GM06990 (cell line): ENCODE data around the gene CFAP46.

Source experiments
- DNase-seq: peaks from one replicate; pipeline ENCODE4 v3.0.0-alpha.2; 2011; ENCODE audit not compliant: insufficient read length; ENCODE audit errors: extremely low read depth
- H3K27me3 ChIP-seq: replicated peaks from 2 replicates; pipeline ENCODE4 v1.6.0; 2011; ENCODE audit warnings: low read length; ENCODE audit not compliant: control insufficient read depth, insufficient read depth
- H3K36me3 ChIP-seq: 2 replicates; pipeline ENCODE4 v1.5.1; 2011; ENCODE audit warnings: low read length; ENCODE audit not compliant: control insufficient read depth, insufficient read depth
- H3K4me3 ChIP-seq: replicated peaks from 2 replicates; pipeline ENCODE4 v1.5.1; 2011; ENCODE audit warnings: low read depth, mild to moderate bottlenecking, control low read depth, low read length
- TF ChIP-seq, protein P1 (sequence below): IDR thresholded peaks from 2 replicates; pipeline ENCODE4 v1.5.1; 2011; ENCODE audit warnings: low read length, control low read depth, mild to moderate bottlenecking, inconsistent platforms; ENCODE audit not compliant: insufficient read depth, poor library complexity, severe bottlenecking

CFAP46 gene

DNA sequence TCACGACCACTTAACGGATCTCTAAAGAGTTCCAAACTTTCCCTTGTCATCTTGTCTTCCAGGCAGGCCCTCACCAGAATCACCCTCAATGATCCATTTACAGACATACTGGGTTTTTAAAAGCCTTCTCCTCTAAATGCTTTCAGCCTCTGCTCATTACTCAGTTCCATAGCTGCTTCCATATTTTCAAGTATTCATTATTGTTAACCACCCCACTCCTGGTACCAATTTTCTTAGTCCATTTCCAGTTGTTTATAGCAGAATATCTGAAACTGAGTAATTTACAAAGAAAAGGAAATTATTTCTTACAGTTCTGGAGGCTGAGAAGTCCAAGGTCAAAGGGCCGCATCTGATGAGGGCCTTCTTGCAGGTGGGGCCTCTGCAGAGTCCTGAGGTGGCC is 100.0 kb downstream of the CFAP46 start:
- Histone ChIP-seq H3K36me3 (no peaks in the 10 kb centered on the region), H3K4me3 (no peak overlapping the region), H3K27me3 (no peaks in the 10 kb centered on the region; the same call in 1 of the 2 replicates)
- TF ChIP-seq, protein P1, sequence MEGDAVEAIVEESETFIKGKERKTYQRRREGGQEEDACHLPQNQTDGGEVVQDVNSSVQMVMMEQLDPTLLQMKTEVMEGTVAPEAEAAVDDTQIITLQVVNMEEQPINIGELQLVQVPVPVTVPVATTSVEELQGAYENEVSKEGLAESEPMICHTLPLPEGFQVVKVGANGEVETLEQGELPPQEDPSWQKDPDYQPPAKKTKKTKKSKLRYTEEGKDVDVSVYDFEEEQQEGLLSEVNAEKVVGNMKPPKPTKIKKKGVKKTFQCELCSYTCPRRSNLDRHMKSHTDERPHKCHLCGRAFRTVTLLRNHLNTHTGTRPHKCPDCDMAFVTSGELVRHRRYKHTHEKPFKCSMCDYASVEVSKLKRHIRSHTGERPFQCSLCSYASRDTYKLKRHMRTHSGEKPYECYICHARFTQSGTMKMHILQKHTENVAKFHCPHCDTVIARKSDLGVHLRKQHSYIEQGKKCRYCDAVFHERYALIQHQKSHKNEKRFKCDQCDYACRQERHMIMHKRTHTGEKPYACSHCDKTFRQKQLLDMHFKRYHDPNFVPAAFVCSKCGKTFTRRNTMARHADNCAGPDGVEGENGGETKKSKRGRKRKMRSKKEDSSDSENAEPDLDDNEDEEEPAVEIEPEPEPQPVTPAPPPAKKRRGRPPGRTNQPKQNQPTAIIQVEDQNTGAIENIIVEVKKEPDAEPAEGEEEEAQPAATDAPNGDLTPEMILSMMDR = no peak
- no peak for DNase-seq

DNA sequence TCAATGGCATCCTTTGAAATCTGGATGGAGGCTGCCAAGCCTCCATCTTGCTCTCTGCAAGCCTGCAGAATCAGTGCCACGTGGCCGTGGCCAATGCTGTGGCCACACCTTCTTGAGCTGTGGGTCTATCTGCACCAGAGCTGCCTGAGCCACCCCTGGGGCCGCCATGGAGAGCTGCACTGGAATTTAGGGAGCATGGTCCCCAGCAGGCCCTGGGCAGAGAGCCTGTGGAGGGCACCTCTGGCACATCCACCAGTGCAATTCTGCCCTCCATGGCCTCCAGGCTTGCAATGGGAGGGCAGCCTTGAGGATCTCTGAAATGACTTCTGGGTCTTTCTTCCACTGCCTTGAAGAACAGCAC is 100.8 kb downstream of the CFAP46 start:
- Histone ChIP-seq H3K36me3 (no peaks in the 10 kb centered on the region), H3K27me3 (no peaks in the 10 kb centered on the region), H3K4me3 (no peak overlapping the region)
- TF ChIP-seq, protein P1 = no peak
- DNase-seq = no peak

DNA sequence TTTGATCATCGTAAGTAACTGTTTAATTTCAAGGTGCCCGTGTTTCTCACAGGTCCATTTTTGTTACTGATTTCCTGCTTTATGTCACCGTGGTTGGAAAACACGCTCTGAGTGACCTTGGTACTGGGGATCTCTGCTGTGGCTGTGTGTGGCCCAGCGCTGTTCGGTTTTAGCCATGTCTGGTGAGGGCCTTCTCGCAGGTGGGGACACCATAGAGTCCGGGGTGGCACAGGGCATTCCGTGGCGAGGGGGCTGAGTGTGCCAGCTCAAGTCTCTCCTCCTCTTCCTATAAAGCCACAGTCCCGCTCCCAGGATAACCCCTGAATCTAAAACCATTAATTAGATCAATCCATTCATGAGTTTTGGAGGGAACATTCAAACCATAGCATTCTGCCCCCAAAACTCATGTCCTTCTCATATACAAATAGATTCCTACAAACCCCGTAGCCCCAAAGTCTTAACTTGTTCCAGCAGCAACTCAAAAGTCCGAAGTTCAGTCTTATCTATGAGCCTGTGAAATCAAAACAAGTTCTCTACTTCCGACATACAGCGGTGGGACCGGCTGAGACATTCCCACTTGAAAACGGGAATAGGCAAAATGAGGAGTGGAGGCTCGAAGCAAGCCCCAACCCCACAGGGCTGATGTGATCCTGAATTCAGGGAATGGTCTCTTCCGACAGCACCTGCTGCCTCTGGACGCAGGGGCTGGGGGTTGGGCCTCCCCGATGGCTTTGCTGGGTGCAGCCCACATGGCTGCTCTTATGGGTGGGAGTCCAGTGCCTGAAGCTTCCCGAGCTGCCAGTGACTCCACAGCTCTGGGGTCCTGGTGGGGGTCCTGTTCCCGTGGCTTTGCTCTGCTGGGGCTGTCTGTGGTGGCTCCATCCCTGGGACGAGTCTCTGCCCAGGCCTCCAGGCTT is 101.4 kb downstream of the CFAP46 start:
- H3K27me3 ChIP-seq = no peaks in the 10 kb centered on the region
- DNase-seq = no peak
- H3K4me3 ChIP-seq = no peak overlapping the region
- no peaks in the 10 kb centered on the region for H3K36me3 ChIP-seq
- TF ChIP-seq, protein P1 = no peak

DNA sequence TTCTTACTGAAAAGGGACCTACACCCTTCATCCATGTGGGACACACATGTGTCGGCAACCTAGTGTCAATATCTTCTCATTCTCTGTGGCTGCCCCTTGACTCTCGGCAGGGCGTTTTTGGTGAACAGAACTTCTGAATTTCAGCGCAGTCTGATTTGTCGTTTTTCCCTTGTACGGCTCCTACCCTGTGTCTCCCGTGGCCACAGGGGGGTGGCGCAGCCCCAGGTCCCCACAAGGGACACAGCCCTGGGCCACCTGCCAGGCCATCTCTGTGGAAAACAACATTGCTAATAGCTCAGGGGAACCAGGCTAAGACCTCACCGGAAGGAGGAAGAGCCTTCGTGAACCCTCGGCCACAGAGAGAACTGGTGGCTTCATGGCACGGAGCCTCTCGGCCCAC is 103.3 kb downstream of the CFAP46 start:
- no peak for DNase-seq
- H3K36me3 ChIP-seq = no peaks in the 10 kb centered on the region
- no peaks in the 10 kb centered on the region for H3K27me3 ChIP-seq
- H3K4me3 ChIP-seq = no peak overlapping the region
- TF ChIP-seq, protein P1 = no peak

DNA sequence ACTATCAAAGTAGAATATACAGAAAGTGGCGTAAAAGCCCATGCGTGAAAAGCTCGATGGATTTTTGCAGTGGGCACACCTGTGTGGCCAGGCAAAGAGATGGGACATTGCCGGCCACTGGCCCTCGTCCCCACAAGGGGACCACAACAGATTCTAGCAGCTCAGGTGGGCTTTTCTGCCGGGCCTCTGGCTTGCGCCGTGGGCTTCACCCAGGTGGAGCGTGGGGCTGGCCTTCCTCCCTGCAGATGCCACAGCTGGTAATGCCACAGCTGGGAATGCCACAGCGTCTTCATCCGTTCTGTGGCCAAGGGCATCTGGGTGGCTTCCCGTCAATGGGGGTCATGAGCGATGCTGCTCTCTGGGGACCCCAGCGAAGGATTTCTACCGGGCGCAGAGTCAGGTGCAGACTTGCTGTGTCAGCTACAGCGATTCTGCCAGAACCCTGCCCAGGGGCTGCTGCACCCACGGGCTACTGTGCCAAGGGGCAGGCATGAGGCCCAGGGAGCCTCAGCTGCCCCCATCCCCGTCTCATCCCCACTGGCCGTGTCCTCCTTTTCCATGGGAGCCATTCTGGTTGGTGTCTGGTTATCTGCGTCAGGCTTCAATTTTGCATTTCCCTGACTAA is 103.9 kb downstream of the CFAP46 start:
- H3K36me3 ChIP-seq = no peaks in the 10 kb centered on the region
- DNase-seq = no peak
- TF ChIP-seq, protein P1 = no peak
- no peak overlapping the region for H3K4me3 ChIP-seq
- H3K27me3 ChIP-seq = no peaks in the 10 kb centered on the region

DNA sequence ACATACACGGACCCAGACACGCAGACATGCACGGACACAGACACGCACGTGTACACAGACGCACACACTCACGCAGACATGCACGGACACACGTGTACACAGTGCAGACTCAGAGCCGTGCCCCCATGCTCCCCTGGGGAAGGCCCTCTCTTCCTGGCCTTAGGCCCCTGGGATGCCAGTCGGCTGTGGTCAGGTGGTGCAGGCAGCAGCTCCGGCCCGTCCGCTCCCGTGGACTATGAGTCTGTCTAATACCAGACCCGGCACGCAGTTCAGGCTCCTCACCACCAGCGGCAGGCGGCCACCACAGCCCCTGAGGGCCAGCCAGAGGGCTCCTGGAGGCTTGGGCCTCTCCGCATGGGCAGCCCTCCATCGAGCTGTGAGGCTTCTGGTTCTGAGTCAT is 104.5 kb downstream of the CFAP46 start:
- DNase-seq = no peak
- H3K27me3 ChIP-seq = no peaks in the 10 kb centered on the region
- no peak overlapping the region for H3K4me3 ChIP-seq
- TF ChIP-seq, protein P1 = no peak
- H3K36me3 ChIP-seq = no peaks in the 10 kb centered on the region
